GM21717 (cell line): Measurements from ENCODE around the gene SCAP.
"Not testable (repeated sequence)": the region's sequence is repeated elsewhere in the genome, so short reads cannot be mapped to it uniquely, and the experiment has no call there.

Source experiments
- ATAC-seq: cut with Tn5 transposase; IDR thresholded peaks from one replicate; pipeline ENCODE4 v1.9.1; 2021; ENCODE audit warnings: mild to moderate bottlenecking, moderate library complexity; ENCODE audit not compliant: unreplicated experiment

SCAP gene

DNA sequence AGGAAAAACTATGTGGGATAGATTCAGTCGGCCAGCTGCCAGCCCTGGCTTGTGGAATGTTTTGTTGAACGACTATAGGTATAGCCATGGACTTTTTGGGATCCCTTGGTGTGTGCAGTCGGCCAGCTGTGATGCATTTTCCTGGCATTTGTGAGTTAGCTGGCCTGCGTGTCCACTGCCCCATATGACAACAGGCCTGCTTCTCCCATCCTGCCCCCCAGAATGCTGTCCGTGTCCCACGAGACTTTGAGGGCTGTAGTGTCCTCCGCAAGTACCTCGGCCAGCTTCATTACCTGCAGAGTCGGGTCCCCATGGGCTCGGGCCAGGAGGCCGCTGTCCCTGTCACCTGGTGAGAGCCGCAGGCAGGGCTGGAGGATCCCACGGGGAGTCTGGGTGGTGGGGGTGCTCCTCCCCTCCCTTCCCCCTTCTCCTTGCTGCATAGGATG is 71.3 kb downstream of the SCAP start:
- no peak for ATAC-seq

DNA sequence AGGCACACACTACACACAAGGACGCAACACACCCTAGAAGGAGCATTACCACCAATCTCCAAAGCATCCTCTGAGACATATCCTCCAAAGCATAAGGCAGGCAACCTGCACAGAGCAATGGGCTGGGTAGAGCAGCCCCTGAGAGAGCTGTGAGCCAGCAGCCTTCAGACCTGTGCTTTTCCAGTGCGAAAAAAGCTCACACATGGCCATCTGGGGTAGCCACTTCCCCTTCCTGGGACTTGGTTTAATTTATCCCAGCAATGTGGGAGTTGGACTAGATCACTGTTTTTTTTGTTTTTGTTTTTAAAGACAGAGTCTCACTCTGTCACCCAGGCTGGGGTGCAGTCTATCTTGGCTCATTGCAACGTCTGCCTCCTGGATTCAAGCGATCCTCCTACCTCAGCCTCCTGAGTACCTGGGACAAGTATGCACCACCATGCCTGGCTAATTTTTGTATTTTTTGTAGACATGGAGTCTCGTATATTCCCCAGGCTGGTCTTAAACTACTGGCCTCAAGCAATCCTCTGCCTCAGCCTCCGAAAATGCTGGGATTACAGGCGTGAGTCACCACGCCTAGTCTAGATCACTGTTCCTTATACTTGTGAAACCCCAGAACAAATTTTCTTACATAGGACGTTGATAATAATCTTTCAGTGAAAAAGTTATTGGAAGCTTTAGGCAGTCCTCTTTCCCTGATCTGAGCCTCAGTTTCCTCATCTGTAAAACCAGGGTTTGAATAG is 76.0 kb downstream of the SCAP start:
- no peak for ATAC-seq

DNA sequence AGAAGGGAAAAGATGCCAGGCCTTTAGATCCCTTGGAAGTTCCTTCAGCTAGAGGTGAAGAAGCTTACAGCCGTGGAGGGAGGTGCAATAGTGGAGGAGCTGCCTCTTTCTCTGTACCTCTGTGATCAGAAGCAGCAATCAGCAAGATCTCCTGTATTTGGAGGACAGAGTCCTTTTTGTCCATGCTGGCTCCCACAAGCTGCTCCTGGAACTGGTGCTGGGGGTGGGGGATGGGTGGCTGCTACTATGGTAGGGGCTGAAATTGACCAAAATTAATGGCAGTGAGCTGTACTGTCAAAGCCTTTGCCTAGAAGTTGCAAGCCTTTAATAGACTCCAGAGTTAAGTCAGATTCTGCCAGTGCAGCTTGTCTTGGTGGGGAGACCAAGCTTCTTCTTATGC is 76.7 kb downstream of the SCAP start:
- no peak for ATAC-seq

DNA sequence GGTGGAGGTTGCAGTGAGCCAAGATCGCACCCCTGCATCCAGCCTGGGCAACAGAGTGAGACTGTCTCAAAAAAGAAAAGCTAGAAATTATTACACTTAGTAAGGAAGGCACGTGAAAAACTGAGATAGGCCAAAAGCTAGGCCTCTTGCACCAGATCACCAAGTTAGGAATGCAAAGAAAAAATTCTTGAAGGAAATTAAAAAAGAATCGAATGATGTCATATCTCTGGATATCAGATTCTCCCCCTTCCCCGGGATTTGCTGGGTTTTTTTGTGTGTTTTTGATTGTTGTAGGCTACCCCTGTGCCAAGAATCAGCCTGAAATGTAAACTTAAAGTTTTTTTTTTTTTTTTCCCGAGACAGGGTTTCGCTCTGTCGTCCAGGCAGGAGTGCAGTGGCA is 77.5 kb downstream of the SCAP start:
- no peak for ATAC-seq

DNA sequence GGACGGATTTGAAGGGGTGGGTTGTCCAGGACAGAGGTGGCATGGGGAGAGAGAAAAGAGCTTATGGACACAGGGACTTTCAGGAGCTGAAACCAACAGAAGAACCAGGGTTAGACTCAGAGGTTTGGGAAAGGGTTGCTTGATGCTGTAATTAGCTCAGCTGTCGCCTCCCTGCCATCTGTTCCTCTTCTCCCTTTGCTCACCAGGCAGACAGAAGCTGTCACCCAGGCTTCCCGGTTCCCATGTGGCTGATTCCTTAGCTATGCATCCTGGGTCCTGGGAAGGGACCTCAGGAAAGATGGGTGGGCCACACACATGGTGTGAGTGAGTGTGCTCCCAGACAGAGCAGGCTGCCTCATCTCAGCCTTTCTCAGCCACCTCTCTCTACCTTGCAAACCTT is 80.9 kb downstream of the SCAP start:
- no peak for ATAC-seq

DNA sequence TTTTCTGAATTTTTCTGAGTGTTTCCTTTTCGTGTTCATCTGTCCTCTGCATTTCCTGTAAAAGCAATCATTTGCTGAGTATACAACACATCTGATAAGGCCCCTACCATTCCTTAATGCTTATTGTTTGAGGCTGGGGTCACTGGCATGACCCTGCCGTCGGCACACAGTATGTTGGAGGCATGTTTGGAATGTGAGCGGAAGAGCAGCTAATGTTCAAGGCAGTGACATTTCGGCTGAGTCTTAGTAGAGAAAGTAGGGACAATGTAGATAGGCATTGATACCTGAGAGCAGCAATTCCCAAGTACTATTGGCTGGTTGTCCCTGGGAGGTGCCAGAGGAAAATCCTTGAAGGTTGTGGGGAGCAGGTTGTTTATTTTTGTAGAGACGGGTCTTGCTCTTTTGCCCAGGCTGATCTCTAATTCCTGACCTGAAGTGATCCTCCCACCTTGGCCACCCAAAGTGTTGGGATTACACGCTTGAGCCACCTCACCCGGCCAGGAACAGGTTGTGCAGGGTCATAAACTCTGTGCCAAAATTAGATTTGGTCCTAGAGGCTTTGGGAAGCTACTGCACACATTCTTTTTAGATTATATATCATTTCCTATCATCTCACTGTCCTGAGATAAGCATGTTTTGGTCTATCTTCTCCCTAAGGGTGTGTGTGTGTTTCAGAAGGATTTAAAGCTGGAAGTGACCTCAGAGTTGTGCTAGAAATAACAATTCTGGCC is 81.4 kb downstream of the SCAP start:
- no peak for ATAC-seq

DNA sequence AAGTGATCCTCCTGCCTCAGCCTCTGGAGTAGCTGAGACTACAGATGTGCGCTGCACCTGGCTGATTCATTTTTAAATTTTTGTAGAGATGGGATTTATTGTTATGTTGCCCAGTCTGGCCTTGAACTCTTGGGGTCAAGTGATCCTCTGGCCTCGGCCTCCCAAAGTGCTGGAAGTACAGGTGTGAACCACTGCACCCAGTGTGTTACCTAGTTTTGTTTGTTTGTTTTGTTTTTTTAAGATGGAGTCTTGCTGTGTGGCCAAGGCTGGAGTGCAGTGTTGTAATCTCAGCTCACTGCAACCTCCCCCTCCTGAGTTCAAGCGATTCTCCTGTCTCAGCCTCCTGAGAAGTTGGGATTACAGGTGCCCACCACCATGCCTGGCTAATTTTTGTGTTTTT is 82.8 kb downstream of the SCAP start:
- ATAC-seq: no peak

DNA sequence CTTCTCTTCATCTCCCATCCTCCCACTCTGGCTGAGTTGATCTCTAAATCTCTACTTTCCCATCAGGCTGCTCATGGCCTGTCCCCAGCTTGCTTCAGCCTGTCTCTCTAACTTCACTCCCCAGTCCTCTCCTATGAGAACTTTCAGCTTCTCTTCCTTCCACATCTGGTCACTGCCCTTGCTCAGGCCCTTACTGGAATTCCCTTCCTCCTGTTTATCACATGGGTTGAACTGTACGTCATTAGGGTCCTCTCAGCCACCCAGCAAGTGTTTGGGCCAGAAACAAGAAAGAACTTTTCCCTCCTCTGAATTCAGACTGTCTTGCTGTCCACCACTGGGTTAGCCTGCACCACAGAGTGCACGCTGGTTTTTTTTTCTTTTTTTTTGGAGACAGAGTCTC is 89.9 kb downstream of the SCAP start:
- ATAC-seq: no peak

DNA sequence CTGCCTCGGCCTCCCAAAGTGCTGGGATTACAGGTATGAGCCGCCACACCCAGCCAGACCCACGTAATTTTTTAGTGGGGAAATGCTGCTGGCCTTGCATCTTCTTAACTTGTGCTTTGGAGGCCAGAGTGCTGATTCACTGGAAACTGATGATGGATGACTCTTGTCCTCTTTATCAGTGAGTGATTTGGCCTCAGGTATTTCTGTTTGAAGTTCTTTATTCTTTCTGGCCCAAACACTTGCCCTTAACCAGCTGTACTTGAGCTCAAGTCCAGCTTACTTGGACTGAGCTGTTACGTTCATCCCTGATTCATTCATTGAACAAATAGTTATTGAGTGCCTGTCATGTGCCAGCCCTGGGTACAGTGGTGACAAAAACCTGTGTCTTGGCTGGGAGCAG is 90.7 kb downstream of the SCAP start:
- no peak for ATAC-seq

DNA sequence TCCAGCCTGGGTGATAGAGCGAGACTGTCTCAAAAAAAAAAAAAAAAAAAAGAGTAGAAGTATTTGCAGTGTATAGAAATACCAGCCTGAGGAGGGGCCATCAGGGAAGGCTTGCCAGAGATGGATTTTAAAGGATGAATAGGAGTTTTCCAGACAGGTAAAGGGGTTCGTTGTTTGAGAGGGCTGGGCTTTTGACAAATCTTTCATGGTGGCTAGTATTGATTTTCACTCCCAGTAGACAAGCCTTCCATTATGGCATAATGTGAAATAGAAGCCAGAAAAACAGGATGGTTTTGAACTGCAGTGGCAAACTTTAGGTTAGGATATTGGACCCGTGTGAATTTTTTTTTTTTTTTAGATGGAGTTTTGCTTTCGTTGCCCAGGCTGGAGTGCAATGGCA is 91.3 kb downstream of the SCAP start:
- no peak for ATAC-seq

DNA sequence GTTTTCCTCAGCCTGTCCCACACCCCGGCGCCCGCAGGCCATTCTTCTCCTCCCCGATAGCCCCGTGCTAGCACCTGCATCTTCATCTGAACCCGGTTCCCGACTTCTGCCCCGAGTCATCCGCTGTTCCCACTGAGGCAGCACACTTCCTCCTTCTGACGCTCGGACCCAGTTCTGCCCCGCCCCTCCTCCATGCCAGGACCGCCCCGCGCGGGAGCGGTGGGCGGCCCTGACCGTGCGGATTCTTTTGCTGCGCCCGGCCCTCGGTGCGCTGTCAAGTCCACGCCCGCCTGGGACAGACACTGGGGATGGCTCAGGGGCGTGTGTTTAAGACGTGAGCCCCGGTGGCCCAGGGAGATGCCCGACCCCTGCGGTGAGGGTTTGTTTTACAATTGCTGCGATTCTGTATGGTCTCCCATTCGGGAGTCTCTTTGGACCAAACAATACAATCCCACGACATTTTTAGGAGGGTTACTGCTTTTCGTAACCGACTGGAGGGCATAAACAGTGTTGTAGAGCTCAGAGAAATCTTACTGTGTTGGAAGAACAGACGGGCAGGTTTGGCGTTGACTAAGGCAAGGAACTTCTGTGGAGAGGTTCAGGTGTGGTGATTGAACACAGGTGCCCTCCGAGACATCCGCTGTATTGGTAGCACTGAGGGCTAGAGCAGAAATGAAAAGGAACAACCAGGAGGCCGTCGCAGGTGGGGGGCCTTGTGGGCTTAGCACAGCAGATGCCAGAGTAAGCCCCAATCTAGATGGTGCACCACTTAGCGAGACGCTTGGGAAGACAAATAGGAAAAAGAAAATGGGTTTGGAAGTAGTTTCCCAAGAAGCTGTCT is 94.2 kb downstream of the SCAP start:
- ATAC-seq: peak; percentile 45

DNA sequence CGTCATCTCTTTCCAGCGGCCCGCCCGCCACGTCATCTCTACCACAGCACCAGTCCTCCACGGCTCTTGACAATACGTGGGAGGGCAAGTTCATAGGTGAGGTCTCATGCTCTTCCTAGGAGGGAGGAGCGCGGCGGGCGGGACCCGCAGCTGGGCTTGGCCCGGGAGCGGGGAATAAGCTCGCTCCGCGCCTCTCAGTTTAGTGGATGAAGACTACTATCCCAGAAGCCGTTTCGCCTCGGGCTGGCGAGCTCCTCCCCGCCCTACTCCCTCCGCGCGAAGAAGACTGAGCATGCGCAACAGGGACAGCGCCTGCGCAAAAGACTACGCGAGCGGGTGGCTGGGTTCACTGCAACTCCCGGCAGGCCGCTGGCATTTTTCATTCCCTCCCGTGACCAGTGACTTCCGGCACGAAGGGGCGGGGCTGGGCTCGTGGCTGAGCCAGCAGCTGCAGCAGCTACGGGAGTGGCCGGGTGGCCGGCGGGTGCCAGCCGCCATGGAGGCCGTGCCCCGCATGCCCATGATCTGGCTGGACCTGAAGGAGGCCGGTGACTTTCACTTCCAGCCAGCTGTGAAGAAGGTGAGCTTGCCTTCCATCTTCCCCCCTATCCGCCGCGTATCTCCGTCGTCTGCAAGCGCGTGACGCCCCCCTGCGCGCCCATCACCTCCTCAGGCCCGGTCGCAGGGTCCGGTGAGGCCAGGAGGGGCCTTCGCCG is 95.0 kb downstream of the SCAP start, which contains the start of gene PTPN23:
Gene PTPN23, plus strand, starts transcription at position 421 of the 716 bp plus-strand sequence. Its CDS starts 76 bp downstream, at position 497.
- peak; percentile 71 for ATAC-seq

DNA sequence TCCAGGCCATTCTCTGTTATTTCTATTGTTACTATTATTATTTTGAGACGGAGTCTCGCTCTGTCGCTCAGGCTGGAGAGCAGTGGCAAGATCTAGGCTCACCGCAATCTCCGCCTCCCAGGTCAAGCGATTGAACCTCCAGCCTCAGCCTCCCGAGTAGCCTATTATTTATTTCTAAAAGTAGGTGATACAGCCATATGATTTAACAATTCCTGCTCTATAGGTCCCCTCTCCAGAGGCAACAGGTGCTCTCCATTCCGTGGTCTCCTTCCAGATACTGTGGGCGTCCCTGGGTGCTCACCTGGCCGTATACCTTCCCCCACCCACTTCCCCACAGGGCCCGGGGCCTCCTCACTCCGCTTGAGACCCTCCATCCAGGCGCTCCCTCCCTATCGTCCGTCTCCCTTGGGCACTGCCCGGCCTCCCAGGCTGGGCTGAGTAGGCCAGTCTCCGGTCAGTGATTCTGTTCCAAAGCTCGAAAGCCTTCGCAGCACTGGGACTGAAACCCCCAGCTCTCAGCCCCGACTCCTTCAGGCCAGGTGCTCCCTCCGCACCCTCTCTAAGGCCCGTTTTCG is 95.6 kb downstream of the SCAP start:
- peak; percentile 23 for ATAC-seq

DNA sequence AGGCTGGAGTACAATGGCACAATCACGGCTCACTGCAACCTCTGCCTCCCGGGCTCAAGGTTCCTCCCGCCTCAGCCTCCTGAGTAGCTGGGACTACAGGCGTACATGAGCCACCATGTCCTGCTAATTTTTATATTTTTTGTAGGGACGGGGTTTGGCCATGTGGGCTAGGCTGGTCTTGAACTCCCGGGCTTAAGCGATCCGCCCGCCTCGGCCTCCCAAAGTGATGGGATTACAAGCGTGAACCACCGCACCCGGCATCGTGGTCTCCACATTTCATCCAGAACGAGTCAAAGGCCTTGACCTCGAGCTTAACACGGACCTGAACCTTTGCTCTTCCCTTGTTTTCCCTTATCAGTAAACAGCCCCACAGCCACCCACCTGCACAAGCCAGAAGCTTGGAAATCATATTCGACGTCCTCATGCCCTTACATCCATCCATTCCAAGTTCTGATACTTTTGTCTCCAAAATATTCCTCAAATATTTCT is 96.3 kb downstream of the SCAP start:
- no peak for ATAC-seq

DNA sequence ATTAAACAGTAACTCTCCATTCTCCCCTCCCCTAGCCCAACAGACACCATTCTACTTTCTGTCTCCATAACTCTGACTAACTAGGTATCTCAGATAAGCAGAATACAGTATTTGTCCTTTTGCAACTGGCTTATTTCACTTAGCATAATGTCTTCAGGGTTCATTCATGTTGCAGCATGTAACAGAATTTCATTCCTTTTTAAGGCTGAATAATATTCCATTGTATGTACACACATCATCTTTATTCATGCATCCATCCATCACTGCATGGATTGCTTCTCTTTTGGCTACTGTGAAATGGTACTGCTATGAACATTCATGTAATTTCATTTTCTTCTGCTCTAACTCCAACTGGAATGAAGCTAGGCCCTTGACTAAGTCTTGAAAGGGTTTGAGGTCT is 96.9 kb downstream of the SCAP start:
- ATAC-seq: no peak

DNA sequence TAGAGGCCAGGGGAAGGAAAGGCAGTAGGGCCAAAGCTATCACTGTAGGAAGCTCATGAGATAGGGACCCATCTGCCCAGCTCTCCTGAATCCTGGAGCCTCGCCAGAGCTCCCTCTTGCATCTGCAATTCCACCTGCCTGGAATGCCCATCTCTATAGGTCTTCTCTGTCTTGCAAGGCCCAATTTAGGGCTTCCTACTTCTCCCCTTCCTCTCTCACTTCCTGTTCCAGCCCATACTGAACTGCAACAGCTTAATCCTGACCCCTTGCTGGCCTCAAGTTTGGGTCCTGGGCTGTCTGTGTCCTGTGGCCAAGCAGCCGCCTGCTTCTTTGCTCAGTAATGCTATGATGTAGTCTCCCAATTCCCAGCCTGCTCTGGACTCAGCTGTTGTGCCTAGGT is 98.6 kb downstream of the SCAP start:
- no peak for ATAC-seq

DNA sequence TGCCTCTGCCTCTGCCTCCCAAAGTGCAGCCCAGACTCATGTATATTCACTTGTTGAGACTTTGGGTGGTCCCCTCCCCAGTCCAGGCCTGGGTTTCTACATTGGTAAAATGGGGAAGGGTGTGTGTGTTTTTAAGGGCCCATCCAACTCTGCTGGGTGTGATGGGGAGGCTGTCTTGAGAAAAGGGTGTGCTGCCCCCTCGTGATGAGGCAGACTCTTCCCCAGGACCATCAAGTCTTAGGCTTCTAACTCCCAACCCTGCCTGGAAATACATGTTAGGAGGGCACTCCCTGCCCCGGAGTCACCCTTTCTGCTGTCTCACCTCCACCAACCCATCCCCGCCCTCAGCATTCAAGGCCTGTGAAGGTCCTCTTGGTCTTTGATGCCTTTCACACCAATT is 99.3 kb downstream of the SCAP start:
- no peak for ATAC-seq

DNA sequence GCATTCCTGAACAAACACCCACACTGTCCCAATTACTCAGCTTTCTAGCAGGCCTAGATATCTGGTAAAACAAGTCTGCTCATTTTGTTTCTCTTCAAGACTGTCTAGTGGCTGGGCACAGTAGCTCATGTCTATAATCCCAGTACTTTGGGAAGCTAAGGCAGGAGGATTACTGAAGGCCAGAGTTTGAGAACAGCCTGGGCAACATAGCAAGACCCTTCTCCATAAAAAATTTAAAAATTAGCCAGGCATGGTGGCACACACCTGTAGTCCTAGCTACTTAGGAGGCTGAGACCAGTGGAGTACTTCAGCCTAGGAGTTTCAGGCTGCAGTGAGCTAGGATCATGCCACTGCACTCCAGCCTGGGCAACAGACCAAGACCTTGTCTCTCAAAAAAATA is 101.2 kb downstream of the SCAP start:
- no peak for ATAC-seq

DNA sequence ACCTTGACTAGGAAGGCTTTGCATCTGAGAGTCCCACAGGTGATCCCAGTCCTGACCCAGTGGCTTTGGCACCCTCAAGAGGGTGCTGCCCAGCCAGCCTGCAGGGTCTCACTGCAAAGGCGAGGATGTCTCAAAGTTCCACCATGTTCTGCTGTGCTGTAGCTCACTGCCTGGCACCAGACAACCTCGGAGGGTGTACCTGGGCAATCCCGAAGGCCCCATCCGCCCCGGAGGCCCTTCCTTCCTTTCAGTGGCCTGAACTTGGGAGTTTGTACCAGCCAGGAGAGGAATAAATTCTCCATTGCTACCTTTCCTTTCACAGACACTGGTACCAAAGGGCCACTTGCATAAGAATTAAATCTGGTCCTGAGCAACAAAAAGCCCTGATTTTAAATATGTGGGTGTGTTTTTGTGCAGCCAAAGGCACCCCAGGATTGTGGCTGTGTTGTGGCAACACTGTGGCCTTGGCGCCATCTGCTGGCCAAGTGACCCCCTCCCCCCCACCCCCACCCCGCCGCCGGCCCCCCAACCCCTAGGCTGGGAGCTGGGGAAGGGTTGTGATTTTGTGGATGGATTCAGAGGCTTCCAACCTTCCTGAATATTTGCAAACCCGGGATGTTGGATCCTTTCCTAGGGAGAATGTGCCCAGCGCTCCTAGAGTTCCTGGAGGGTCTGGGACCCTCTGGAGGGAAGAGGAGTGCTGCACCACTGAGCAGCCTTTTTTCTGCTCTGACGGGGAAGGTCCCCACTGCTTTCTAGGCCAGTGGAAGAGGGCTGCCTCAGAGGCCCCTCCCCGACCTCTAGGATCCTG is 104.6 kb downstream of the SCAP start:
- ATAC-seq: no peak

DNA sequence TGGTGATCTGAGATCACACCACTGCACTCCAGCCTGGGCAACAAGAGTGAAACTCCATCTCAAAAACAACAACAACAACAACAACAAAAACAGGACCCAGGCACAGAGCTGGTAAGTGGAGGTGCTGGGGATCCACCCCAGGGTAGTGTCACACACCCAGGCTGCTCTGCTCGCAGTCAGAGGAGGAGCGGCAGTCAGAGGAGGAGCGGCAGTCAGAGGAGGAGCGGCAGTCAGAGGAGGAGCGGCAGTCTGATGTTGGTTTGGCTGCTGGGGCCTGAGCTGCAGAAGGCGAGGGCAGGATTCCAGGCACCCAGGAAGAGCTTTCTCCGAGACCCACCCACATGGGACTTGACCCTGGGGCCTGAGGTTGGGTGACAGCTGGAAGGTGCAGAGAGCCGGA is 105.7 kb downstream of the SCAP start:
- ATAC-seq: not testable (repeated sequence)
